HG03565 (cell line): ENCODE measurements around the gene KCNMA1.

Source experiments
- ATAC-seq: cut with Tn5 transposase; IDR thresholded peaks from one replicate; pipeline ENCODE4 v1.9.1; 2021; ENCODE audit warnings: mild to moderate bottlenecking, moderate library complexity; ENCODE audit not compliant: unreplicated experiment

Gene KCNMA1

DNA sequence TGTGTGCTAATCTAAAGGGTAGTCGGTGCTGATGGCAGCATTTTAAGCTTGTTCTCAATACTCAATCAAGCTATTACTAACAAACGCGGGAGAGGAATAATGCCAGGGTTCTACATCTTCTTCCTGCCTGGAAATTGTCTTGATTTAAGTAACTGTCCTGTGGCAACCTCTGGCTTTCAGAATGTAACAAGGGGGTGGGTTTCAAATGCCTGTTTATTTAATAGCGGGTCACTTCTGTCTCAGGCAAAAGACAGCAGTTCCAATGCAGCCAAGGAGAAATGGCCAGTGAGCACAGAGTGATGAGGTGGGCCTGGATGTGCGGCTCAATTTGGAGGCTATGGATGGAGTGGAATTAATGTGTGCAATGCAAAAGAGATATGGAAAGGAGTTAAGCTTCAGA lies 692.4 kb downstream of the KCNMA1 start:
- ATAC-seq: no peak

DNA sequence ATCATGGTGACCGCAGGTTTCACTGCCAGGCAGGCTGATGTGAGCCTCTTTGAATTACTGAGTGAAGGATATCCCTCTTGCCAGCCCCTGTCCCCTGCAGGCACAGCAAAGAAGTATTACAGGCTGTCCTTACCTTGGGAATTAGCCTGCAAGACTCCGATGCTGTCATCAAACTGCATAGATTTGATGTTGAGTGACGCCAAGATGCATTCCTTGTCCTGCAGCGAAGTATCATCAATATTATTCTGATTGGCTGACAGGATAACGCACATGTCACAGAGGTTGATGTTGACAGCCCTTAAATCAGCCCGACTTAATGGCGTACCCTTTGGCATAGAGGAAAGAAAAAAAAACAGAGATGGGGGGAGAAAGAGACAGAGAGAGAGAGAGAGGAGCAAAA lies 693.0 kb downstream of the KCNMA1 start:
- ATAC-seq: no peak

DNA sequence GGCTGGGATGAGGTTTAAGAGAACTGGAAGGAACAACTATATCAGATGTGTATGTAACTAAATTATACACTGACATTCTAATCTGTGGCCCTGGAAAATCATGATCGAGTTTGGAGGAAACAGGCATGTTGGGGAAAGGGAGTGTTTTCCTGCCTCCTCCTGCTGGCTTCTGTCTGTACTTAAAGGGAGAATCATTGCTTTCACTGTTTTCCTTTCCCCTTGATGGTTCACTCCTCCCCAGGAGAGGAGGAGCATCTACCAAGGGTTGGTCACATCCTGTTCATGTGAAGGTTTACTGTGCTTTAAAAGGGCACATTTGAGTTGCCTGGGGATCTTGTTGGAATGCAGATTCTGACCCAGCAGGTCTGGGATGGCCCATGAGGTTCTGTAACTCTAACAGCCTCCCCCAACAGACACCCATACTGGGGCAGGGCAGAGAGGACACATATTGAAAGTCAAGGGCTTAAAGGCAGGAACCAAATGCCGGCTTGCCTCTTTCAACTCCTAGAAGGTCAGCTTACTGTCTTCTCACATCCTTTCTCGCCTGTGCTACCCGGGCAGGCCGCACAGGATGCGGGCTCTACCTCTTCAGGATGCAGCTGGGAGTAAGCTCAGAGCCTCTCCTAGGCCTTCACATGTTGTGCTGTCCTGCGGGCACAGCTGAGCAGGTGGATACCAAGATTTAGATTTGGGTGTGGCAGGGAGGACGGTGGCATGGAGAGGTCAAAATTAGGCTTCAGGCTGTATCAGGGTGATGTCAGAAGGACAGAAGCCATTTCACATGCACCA lies 694.8 kb downstream of the KCNMA1 start:
- no peak for ATAC-seq

DNA sequence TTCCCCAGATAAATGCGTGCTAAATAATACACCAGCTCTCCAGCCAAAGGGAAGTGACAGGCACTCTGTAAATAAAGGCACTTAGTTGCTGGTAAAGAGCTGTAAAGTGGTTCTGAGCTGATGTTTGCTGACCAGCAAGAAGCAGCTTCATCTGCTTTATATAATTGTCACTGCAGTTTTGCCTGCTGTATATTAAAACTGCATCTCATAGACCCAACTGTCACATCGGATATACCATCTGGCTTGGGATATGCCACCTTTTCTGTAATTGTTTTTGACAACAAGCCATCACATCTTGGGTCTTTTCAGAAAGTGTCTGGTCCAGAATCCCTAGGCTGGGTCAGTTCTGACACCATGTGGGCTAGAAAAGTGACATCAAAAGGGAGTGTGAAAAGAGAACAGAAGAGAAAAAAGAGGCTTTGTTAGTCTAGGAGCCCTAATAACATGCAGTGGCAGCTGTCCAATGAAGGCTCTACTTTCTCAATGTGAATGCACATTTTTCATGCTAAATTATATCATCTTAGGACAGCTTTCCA lies 697.6 kb downstream of the KCNMA1 start:
- no peak for ATAC-seq

DNA sequence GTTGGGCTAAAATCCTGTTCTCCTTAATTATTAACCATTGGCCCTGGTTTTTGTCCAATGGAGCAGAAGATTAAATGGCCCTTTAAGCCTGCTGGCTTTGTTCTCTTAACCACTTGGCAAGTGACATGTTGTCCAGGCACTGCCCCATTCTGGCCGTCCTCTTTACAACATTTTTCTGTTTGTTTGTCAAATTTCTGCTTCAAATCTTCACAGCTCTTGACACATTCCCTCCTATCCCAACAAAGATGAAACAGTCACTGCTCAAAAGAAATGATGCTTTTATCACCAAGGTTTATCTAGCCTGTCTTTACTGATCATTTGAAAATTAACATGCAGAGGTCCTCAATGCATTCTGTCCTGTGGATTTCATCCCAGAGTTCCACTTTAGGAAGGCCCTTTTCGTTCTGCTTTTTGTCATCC lies 700.4 kb downstream of the KCNMA1 start:
- no peak for ATAC-seq

DNA sequence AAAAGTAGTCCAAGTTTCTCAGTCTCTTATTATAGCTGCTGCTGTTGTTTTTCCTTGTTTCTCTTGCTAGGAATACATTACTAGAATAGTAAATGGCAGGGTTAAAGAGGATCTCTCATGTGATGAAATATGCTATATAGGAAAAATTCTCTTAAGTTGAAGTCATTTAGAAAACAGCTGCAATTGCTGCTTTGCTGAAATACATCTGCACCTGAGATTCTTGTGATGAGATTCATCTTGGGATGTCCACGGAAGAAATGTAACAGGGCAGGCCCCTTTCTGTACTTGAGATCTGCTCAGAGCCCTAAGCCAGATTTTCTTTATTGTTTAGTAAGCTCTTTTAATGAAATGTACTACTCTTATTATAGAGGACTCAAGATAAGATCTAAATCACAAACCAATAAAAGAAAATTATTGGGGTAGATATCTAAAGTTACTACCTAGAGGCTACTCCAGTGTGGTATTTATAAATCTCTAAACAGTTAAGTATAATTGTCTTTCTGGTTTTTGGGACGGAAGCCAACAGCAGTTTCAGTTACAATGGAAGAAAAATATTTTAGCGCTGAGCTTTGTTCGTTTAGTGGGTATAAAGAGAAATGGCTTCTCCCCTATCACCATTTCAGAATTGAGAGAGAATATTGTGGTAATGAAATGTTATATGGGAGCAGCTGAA lies 701.5 kb downstream of the KCNMA1 start:
- ATAC-seq: no peak

DNA sequence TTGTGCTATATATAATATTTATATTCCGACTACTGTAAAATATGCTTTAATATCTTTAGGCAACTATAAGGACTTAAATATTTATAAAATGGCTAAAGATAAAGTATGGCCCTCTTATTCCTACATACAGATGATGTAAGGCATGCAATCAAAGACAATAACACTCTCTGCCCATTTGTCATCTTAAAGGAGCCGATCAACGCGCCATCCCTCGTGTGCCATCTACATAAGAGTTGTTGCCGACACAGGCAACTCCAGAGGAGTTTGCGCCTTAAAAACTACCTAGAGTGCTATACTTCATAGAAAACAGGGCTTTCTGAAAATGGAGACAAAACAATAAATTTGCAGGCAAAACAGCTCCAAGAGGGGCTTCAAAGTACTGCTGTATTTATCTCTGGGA lies 709.0 kb downstream of the KCNMA1 start:
- no peak for ATAC-seq

DNA sequence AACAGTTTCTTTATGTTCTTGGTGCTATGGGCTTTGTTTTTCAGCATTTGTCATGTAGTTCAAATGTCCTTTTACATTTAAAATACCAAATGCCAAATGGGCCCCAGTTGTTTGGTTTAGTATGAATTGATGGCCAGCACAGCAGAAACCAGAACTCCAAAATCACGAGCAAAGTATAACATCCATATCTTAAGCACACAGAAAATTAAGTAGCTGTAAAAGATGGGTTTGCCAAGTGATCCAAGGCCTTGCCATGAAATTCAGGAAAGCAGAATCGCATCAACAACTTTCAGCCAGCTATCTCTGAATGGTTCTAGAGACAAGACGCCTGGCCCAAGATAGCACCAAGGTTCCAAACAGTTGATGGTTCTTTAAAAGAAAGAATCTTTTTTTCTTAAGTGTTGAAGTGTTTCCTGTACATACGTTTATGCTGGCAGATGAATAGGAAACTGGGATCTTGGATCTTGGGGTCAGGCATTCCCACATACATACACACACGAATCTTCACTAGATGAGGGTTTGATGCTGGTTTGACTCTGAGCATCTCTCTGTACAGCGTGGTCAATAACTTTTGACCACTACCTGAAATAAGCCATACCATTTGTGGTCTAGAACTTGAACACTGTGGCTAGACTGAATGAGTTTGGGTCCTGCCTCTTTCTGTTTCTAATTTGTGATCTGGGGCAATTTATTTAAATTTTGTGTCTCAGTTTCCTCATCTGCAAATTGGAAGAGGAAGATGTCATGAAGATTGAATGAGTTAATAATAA lies 711.8 kb downstream of the KCNMA1 start:
- no peak for ATAC-seq

DNA sequence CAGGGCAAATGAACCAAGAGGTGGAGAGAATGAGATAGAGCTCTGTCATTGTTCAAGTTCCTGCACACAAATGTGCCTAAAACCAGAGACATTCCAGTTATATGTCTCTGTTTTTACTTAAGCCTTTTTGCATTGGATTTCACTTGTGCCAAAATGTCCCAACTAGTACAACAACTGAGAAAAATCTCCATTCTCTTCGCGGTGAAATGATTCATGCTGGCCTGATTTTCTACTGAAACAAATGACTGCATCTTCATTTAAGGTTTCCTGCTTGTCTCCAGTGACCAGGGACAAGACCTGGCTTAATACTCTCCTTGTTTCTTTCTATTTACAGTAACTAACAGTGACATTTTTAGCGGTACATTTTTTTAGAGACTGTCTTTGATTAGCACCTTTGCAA lies 714.9 kb downstream of the KCNMA1 start:
- ATAC-seq: no peak

DNA sequence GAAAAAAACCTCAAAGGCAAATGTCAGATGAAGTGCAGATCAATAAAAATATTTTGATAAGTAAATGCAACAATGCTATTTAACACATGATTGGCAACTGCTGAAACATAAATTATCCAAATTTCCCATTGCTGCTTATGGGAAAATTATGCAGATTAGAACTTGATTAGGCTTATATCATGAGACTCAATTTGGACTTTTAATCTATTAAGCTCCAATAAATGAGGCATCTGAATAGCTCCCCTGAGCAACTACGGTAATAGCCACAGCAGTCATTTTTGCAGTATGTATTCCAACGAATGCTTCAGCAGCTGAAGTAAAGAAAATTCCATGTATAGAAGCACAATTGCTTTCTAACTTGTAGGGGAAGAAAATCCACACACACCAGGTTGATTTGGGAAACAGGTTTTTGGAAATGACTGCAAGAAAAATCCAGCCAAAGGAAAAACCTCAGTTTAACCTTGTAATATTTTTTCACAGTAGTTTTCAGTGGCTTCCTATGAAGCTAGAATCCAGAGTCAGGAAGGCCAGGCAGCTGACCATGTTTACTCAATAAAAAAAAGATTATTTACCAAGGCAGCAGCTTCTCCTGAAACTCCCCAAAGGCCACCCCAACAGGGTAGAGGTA lies 716.1 kb downstream of the KCNMA1 start:
- no peak for ATAC-seq

DNA sequence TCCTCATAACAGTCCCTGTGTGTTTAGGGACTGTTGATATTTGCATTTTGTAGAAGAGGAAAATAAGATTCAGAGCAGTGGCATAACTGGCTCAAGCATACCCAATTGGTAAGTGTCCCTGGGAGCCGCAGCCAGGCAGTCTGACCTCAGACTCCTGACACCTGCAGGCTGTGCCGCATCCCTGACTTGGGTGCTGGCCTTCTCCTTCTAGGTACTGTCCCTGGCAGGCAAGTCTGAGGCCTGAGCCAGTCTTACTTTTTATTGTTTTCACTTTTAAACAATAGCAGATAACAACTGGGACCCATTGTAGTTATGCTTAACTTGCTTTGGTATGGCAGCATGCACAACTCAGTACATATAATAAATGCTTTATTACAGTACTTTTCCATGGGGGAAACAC lies 717.0 kb downstream of the KCNMA1 start:
- no peak for ATAC-seq

DNA sequence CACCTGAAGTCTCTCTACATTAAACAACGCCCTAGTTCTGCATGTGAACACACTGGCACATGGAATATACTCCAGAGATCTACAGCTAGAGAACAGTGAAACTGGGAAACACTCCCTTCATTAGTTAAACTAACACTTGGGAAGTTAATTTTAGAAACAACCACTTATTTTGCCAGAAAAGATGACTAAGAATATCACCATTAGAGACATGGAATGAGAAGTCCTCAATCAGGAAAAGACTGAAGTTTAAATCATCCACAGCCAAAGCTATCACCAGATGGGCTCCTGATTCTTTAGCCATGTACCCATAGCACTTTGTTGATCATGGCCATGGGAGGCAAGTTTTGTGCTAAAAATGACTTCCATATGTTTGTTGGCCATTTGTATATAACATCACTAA lies 719.5 kb downstream of the KCNMA1 start:
- ATAC-seq: no peak

DNA sequence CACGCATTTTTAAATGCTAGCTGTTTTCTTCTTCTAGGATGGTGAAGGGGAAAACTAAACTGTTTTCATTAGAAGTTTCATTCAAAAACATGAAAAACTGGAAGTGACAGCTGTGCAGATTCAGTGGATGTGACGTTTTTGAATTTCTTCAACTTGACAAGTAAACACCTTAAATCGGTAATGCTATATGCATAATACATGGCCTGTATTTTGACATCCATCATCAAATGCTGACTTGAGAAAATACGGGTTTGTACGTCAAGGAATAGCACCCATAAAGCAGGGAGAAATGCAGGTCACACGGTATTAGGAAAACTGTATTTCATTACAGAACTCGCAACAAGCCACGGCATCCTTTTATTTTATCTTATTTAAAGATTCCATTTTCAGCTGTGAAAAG lies 720.5 kb downstream of the KCNMA1 start:
- ATAC-seq: no peak

DNA sequence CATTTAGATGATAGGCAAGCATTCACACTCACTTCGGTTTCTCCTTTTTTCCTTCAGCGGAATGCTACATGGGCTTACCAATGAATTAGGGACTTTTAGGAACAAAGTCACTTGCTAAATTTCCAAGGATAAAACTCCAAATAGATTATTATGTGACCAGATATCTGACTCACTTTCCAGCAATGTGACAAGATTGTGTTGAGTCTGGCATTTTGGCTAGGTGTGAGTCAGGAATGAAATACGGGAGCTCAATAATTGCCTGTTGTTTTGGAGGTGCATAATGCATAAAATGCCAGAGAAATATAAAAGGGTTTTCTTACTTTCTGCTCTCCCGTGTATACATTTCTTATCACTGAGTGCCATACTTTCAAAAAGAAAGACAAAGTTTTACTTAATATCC lies 721.1 kb downstream of the KCNMA1 start:
- ATAC-seq: no peak

DNA sequence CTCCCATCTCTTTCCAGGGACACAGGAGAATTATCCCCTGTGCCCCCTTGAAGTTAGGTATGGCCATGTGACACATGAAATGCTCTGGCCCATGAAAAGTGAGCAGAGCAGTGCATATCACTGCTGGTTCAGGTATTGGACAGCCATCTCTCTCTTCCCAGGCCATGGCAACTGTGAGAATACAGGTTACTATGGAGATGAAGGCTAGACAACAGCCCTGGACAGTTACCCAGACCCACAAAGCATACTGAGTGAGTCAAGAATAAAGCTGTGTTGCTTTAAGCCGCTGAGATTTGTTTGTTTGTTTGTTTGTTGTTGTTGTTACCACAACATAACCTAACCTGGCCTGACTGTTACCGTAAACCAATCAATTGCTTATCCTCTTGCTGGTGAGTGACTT lies 722.3 kb downstream of the KCNMA1 start:
- no peak for ATAC-seq

DNA sequence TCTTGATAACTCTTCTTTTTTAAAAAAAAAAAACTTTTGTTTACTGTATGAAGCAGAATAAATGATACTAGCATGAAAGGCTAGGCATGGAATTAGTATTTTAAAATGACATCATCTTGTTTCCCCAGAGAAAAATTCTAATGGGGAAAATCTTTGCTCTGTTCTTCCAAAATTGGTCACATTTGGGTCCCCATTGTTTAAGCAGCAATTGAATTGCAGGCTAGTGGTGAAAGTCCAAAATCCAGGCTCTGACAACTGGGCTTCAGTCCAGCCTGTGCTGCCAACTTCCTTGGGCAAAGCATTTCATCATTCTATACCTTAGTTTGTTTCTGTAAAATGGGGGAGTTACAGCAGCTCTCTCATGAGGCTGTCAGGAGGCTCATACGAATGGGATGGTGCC lies 726.4 kb downstream of the KCNMA1 start:
- ATAC-seq: no peak

DNA sequence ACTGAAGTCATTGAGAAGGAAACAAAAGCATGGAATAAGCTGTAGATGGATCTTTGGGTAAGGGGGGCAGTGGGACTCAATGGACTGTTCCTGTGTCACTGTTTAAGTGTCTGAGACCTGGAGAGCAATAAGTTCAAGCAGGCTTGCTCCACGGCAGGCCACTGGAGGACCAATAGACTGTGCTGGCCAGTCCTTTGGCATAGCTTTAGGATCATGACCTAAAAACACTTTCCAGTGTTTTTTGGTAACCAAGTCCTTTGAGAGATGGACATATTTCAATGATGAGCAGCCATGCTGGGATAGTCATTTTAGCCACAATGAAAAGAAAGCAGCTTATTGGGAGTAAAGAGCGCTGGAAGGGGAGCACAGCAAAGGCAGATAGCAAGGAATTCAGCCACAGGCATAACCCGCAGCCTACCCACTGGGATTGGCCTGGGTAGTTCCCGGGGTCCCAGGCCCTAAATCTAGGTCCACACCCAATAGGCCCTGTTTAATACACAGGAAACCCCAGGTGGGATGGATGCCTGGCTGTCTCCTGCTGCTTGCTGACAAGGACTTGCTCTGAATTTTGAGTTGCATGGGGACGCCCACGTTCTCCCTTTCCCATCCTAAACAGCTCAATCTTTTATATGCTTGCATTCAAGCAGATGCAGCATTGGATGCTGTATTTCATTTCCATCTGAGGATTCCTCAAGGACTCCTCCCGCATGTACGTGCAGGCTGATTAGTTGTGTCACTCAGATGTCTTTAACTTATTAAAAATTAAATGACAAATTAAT lies 727.2 kb downstream of the KCNMA1 start:
- ATAC-seq: no peak

DNA sequence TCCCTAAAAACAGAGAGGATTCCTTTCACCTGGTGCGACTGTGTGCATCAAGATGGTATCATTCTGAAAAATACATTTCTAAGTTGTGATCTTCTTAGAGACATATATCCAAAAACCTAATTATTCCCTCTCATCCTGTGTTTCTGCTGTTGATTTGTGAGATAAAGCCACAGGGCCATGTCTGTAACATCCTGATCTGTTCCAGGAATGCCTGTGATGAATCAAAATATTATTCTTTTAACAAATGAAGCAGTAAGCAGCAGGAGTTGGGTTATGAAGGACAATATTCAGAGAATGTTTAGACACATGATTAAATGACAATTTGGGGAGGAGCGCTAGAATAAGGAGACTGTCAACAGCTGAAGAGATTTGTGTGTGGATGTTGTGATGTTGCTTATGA lies 731.4 kb downstream of the KCNMA1 start:
- no peak for ATAC-seq

DNA sequence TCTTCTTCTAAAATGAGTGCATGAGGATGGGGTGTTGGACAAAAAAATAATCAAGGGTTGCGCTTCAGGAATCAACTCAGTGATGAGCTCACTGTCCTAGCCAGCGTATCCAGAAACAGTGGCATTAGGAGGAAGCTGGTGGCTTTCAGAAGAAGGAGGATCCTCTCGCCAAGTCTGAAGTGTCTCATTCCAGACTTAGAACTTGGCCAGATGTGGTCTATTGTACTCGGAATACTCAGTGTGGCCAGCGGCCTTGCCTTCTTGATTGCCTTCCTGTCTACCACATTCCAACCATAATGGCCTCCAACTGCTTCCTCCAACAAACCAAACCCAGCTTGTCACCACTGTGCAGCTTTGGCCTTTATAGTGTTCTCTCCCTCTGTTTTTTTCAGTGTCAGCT lies 732.4 kb downstream of the KCNMA1 start:
- no peak for ATAC-seq

DNA sequence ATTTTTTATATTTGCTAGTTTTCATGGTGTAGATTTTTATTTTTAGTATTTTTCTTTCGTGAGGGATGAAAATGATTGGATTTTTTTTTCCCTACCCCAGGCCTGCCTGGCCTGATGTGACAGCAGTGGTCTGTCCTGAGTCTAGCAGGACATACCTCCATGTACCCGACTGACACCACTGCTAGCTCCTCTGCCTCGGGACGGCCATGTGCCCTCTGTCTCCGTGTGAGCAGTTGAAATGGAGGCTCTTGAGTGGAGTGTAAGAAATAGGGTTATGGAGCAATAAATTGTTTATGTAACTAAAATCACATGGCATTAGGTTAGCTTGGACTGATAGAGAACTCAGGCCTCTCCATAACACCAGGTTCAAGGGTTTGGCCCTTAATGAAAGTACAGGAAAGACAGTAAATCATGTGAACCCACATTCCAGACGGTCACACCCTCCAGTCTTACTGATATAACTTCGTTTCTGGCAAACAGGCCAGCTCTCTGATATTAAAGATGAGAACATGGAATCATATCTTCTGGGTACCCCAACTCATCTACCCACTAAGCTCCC lies 734.1 kb downstream of the KCNMA1 start:
- no peak for ATAC-seq
